MM.1S (cell line): Measurements from ENCODE around the gene SLC38A10.

Experiments used
- CTCF ChIP-seq: fragments of 300-600 bp; sonication (generic); IDR thresholded peaks from 2 replicates; pipeline ENCODE4 v1.5.1; 2016; ENCODE audit warnings: antibody characterized with exemption, low read length, mixed read lengths
- EZH2phosphoT487 ChIP-seq: fragments of 300-600 bp; sonication (generic); IDR thresholded peaks from 2 replicates; pipeline ENCODE4 v1.6.1; 2018; ENCODE audit warnings: antibody characterized with exemption, low read length

DNA sequence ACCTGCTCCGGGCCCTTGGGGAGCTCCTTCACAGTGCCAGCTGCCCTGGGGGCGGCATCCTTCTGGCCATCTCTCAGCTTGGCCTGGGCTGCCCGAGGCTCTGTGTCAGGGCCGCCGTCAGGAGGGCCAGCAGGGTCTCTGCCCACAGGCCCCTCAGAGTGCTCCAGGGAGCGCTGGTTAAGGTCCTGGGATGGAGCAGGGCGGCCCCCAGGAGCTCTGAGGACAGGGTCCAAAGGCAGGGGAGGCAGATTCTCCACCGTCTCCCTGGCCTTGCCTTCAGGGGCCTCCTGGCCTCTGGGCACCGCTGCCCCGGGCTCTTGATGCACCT is 48.8 kb downstream of the SLC38A10 start:
- TF ChIP-seq CTCF (no peak), EZH2phosphoT487 (no peak)
